HepG2 (cell line): ENCODE results near the gene ZNF77. TPM values are rescaled to one million over a fixed set of nuclear protein-coding genes. Genes with fewer than 3 reads are reported as not detected.

Experiments
- BCLAF1 ChIP-seq: fragments of 450-650 bp; IDR thresholded peaks from 2 replicates; pipeline ENCODE4 v1.6.1; 2017; ENCODE audit warnings: mild to moderate bottlenecking
- FOXK1 ChIP-seq: sonication (generic); formaldehyde crosslinking; IDR thresholded peaks from 2 replicates; pipeline ENCODE4 v1.4.0; 2020; ENCODE audit warnings: low read depth, missing genetic modification reagents, borderline replicate concordance
- KDM2A ChIP-seq: sonication (generic); formaldehyde crosslinking; IDR thresholded peaks from 2 replicates; pipeline ENCODE4 v1.4.0; 2020; ENCODE audit warnings: low read depth, missing genetic modification reagents, borderline replicate concordance
- SNAPC2 ChIP-seq: sonication (generic); formaldehyde crosslinking; IDR thresholded peaks from 2 replicates; pipeline ENCODE4 v1.8.1; 2022; ENCODE audit warnings: mild to moderate bottlenecking, missing genetic modification reagents
- THAP8 ChIP-seq: sonication (generic); formaldehyde crosslinking; IDR thresholded peaks from 2 replicates; pipeline ENCODE4 v1.5.1; 2020; ENCODE audit warnings: missing genetic modification reagents, mild to moderate bottlenecking, borderline replicate concordance
- ZBTB40 ChIP-seq, 2 experiments: fragments of 450-650 bp in 1 of 2; sonication (generic) in 1 of 2; formaldehyde crosslinking in 1 of 2; IDR thresholded peaks; 2 replicates each; pipeline versions ENCODE4 v1.6.1 to v1.8.0; 2016 to 2022; ENCODE audit warnings: antibody characterized with exemption in 1 of 2, mild to moderate bottlenecking in 1 of 2, missing genetic modification reagents in 1 of 2
- ZNF503 ChIP-seq: sonication (generic); formaldehyde crosslinking; IDR thresholded peaks from 2 replicates; pipeline ENCODE4 v1.4.0; 2020; ENCODE audit warnings: missing genetic modification reagents
- ZNF703 ChIP-seq: sonication (generic); formaldehyde crosslinking; IDR thresholded peaks from 2 replicates; pipeline ENCODE4 v1.5.1; 2020; ENCODE audit warnings: missing genetic modification reagents, mild to moderate bottlenecking, moderate library complexity, borderline replicate concordance
- ZNF713 ChIP-seq: sonication (generic); formaldehyde crosslinking; IDR thresholded peaks from 2 replicates; pipeline ENCODE4 v1.4.0; 2020; ENCODE audit warnings: mild to moderate bottlenecking, missing genetic modification reagents
- polyA plus RNA-seq, 8 experiments: library from polyadenylated mRNA; depleted of rRNA in 3 of 8; stranded (reverse) in 7 of 8; unstranded in 1 of 8; fragments of >200 nt; fragmentation: Illumina TruSeq in 4 of 8; extraction: Trizol in 4 of 8; gene quantifications; 2 replicates each; pipeline versions ENCODE4 v1.2.1 to v1.2.3, GENCODE V29; 2011 to 2016; ENCODE audit warnings: low read depth in 4 of 8, missing spikeins in 1 of 8, mixed read lengths in 1 of 8; ENCODE audit not compliant: insufficient read depth in 1 of 8
- total RNA-seq, 5 experiments: library from RNA; depleted of rRNA; stranded (reverse); fragments of >200 nt; fragmentation: Illumina TruSeq; extraction: Trizol; gene quantifications; 2 replicates each; pipeline ENCODE4 v1.2.3, GENCODE V29; 2016; ENCODE audit warnings: low read depth in 1 of 5

Gene ZNF77
- total and polyA plus RNA-seq, 2 of the 13 experiments (the other 11 are each of a cell fraction or from before 2014, with no cell fraction given), result 7.1 to 11.5 TPM

GRCh38 chr19:2950286-2951124 lies 5.7 kb upstream of the ZNF77 start (continued):
- TF ChIP-seq ZBTB40 (IDR thresholded peaks at IDR 0.05) (peak; percentile 92), ZBTB40 (CRISPR knock-in tag; IDR thresholded peaks at IDR 0.05) (peak; percentile 79; the same call in 1 of the 2 replicates), BCLAF1 (no peak), SNAPC2 (CRISPR knock-in tag) (no peak), ZNF703 (CRISPR knock-in tag) (no peak), KDM2A (CRISPR knock-in tag) (peak; percentile 81), THAP8 (CRISPR knock-in tag) (no peak), FOXK1 (CRISPR knock-in tag) (no peak), ZNF713 (CRISPR knock-in tag) (no peak), ZNF503 (CRISPR knock-in tag) (no peak)
